ENCODE measurements around the gene RRM2. TPM values are rescaled to one million over a fixed set of nuclear protein-coding genes. Genes with fewer than 3 reads are reported as not detected.

RRM2 gene
- total RNA-seq, 2 donors from 2014 or later: 1.9 to 6.1 TPM

DNA sequence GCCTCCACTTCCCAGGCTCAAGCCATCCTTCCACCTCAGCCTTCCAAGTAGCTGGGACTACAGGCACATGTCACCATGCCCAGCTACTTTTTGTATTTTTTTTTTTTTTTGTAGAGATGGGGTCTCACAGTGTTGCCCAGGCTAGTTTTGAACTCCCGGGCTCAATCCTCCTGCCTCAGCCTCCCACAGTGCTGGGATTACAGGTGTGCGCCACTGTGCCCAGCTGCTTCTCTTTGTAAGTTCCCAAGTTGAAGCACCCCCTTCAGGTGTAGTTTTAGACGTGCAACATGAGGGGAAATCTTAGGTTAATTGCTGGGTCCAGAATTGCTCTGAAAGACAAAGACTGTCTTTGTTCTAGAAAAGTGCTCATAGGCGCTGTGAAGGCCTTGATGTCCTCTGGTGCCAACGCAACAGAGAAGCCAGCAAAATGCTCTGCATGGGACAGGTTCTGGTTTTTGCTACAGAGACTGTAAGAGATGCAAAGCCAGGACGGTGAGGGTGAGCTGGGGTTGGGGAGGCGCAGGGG is 46.6 kb downstream of the RRM2 start:
- H3K36me3 ChIP-seq: no peaks in the 10 kb centered on the region
- no peaks in the 10 kb centered on the region for H3K9me3 ChIP-seq
- H3K27me3 ChIP-seq (replicated peaks; ENCODE audit: insufficient read depth): no peaks in the 10 kb centered on the region
- no peaks in the 10 kb centered on the region for H3K4me1 ChIP-seq (replicated peaks)
- no peak for DNase-seq (ENCODE audit: low spot score)
- no peak overlapping the region for H3K27ac ChIP-seq
- 90% methylated on average over 7 of the region's 7 CpGs for WGBS
- no peak overlapping the region for H3K4me3 ChIP-seq
- TF ChIP-seq POLR2AphosphoS5 (IDR thresholded peaks at IDR 0.05) (no peak), POLR2A (IDR thresholded peaks at IDR 0.05) (no peak), CTCF (IDR thresholded peaks at IDR 0.05) (no peak)
- intact Hi-C loops (cut with DNase I): no loop called here

- no peak overlapping the region for H3K27ac ChIP-seq
- intact Hi-C loops (cut with DNase I): no loop called here
- H3K27me3 ChIP-seq (replicated peaks; ENCODE audit: insufficient read depth): no peaks in the 10 kb centered on the region
- H3K4me3 ChIP-seq: no peak overlapping the region
- no peaks in the 10 kb centered on the region for H3K4me1 ChIP-seq (replicated peaks)
- no peak for DNase-seq (ENCODE audit: low spot score)
- WGBS: 50% methylated on average over 11 of the region's 11 CpGs
- TF ChIP-seq CTCF (IDR thresholded peaks at IDR 0.05) (no peak), POLR2AphosphoS5 (IDR thresholded peaks at IDR 0.05) (no peak), POLR2A (IDR thresholded peaks at IDR 0.05) (no peak)
- no peaks in the 10 kb centered on the region for H3K36me3 ChIP-seq
- no peaks in the 10 kb centered on the region for H3K9me3 ChIP-seq
Observed at GRCh38 chr2:10169581-10169980, 47.0 kb downstream of the RRM2 start.

DNA sequence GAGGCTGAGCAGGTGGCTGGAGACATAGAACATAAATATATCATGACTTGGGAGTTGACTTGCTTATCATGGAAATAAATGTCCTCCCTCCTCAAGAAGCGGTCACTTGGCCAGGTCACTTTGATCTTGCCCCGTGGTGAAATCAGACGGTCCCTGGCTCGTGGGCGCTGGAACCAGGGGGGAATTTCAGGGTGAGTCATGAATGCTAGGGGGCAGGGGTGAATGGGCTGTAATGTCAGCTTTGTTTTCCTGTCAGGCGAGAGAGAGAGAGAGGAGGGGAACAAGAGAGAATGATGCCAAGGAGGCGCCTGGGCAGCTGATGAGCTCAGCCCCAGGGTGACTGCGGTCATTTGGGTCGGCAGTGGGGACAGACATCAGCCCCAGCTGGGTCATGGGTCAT is 47.7 kb downstream of the RRM2 start:
- intact Hi-C loops (cut with DNase I): no loop called here
- H3K4me3 ChIP-seq: no peak overlapping the region
- H3K36me3 ChIP-seq: no peaks in the 10 kb centered on the region
- no peaks in the 10 kb centered on the region for H3K4me1 ChIP-seq (replicated peaks)
- 49% methylated on average over 9 of the region's 9 CpGs for WGBS
- no peak for DNase-seq (ENCODE audit: low spot score)
- no peak overlapping the region for H3K27ac ChIP-seq
- H3K27me3 ChIP-seq (replicated peaks; ENCODE audit: insufficient read depth): no peaks in the 10 kb centered on the region
- no peaks in the 10 kb centered on the region for H3K9me3 ChIP-seq
- TF ChIP-seq POLR2AphosphoS5 (IDR thresholded peaks at IDR 0.05) (no peak), CTCF (IDR thresholded peaks at IDR 0.05) (no peak), POLR2A (IDR thresholded peaks at IDR 0.05) (no peak)

DNA sequence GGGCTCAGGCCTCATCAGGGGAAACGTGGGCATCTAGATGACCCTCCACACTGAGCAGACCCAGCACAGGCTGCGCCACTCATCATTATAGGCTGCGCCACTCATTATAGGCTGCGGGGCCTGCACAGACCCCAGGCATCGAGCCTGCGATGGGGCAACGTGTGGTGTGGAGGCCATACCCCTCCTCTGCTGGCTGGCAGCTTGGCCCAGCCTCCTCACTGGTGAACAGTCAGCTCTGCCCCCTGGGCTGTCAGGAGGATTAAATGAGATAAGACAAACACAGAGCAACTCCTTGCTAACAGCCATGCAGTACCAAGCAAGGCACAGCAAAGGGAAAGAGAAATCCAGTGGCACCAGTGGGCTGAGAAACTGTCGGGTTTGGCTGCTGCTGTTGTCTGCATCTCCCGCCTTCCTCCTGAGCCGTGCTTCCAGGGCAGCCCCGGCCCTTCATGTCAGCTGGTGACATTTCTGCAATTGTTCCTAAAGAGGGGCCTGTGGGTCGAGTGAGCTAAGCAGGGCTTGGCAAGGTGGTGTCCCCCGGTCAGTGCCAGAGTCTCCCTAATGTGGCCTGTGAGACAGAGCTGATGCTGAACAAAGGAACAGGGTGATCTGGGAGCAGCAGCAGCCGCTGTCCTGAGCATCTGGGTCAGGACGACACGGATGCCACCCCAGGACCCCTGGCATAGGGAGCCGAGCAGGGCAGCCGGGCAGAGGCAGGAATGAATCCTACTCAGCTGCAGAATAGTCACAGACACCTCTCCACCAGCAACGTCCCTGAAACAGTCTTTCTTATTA is 48.7 kb downstream of the RRM2 start:
- no peaks in the 10 kb centered on the region for H3K36me3 ChIP-seq
- no peaks in the 10 kb centered on the region for H3K9me3 ChIP-seq
- H3K27me3 ChIP-seq (replicated peaks; ENCODE audit: insufficient read depth): no peaks in the 10 kb centered on the region
- no peak overlapping the region for H3K27ac ChIP-seq
- H3K4me1 ChIP-seq (replicated peaks): no peaks in the 10 kb centered on the region
- DNase-seq (ENCODE audit: low spot score): no peak
- no peak overlapping the region for H3K4me3 ChIP-seq
- WGBS: 82% methylated on average over 19 of the region's 19 CpGs
- intact Hi-C loops (cut with DNase I): no loop called here
- TF ChIP-seq POLR2A (IDR thresholded peaks at IDR 0.05) (no peak), POLR2AphosphoS5 (IDR thresholded peaks at IDR 0.05) (no peak), CTCF (IDR thresholded peaks at IDR 0.05) (no peak)
